ENCODE data around the gene NIF3L1.

NIF3L1 gene

GRCh38 chr2:200856806-200857205 lies 32.4 kb upstream of the NIF3L1 start:
- H3K27me3 ChIP-seq (ENCODE audit: low read depth, low read length) = no peaks in the 10 kb centered on the region

GRCh38 chr2:200860092-200860795 lies 28.9 kb upstream of the NIF3L1 start:
- Histone ChIP-seq H3K36me3 (ENCODE audit: control insufficient read depth in 1 of 2, insufficient read depth in 2 of 2, low read length in 2 of 2) (peaks cover 39 to 64% of the 10 kb centered on the region in 2 donors), H3K9me3 (ENCODE audit: control insufficient read depth in 1 of 2, low read length in 2 of 2) (no peaks in the 10 kb centered on the region), H3K4me3 (ENCODE audit: low read depth in 1 of 2, low read length in 2 of 2) (peak overlapping the region; percentile 87 to 99), H3K27ac (ENCODE audit: low read length) (peak overlapping the region; percentile 52), H3K4me1 (ENCODE audit: control insufficient read depth in 1 of 2, insufficient read depth in 2 of 2, low read length in 2 of 2) (peaks cover 9 to 48% of the 10 kb centered on the region in 2 donors), H3K27me3 (ENCODE audit: low read depth, low read length) (no peaks in the 10 kb centered on the region)

More at GRCh38 chr2:200856806-200857205, 32.4 kb upstream of the NIF3L1 start:
- no peaks in the 10 kb centered on the region for H3K9me3 ChIP-seq (ENCODE audit: control insufficient read depth in 1 of 2, low read length in 2 of 2)
- H3K36me3 ChIP-seq (ENCODE audit: control insufficient read depth in 1 of 2, insufficient read depth in 2 of 2, low read length in 2 of 2) = peaks cover 68 to 88% of the 10 kb centered on the region in 2 donors
- H3K4me3 ChIP-seq (ENCODE audit: low read depth in 1 of 2, low read length in 2 of 2) = no peak overlapping the region
- H3K4me1 ChIP-seq (ENCODE audit: control insufficient read depth in 1 of 2, insufficient read depth in 2 of 2, low read length in 2 of 2) = peaks cover 9 to 46% of the 10 kb centered on the region in 2 donors
- no peak overlapping the region for H3K27ac ChIP-seq (ENCODE audit: low read length)

GRCh38 chr2:200861617-200862155 lies 27.5 kb upstream of the NIF3L1 start:
- no peaks in the 10 kb centered on the region for H3K27me3 ChIP-seq (ENCODE audit: low read depth, low read length)
- H3K36me3 ChIP-seq (ENCODE audit: control insufficient read depth in 1 of 2, insufficient read depth in 2 of 2, low read length in 2 of 2) = peaks cover 35 to 49% of the 10 kb centered on the region in 2 donors
- H3K4me3 ChIP-seq (ENCODE audit: low read depth in 1 of 2, low read length in 2 of 2) = peak overlapping the region; percentile 87 to 99
- H3K9me3 ChIP-seq (ENCODE audit: control insufficient read depth in 1 of 2, low read length in 2 of 2) = no peaks in the 10 kb centered on the region
- peak overlapping the region; percentile 52 for H3K27ac ChIP-seq (ENCODE audit: low read length)
- H3K4me1 ChIP-seq (ENCODE audit: control insufficient read depth in 1 of 2, insufficient read depth in 2 of 2, low read length in 2 of 2) = peaks cover 9 to 49% of the 10 kb centered on the region in 2 donors

- H3K27ac ChIP-seq (ENCODE audit: low read length) = peak overlapping the region; percentile 100
- H3K4me3 ChIP-seq (ENCODE audit: low read depth in 1 of 2, low read length in 2 of 2) = peak overlapping the region; percentile 87 to 99
- peaks cover 9 to 44% of the 10 kb centered on the region in 2 donors for H3K4me1 ChIP-seq (ENCODE audit: control insufficient read depth in 1 of 2, insufficient read depth in 2 of 2, low read length in 2 of 2)
- H3K36me3 ChIP-seq (ENCODE audit: control insufficient read depth in 1 of 2, insufficient read depth in 2 of 2, low read length in 2 of 2) = peaks cover 28 to 41% of the 10 kb centered on the region in 2 donors
- no peaks in the 10 kb centered on the region for H3K9me3 ChIP-seq (ENCODE audit: control insufficient read depth in 1 of 2, low read length in 2 of 2)
- no peaks in the 10 kb centered on the region for H3K27me3 ChIP-seq (ENCODE audit: low read depth, low read length)
These were observed 26.6 kb upstream of the NIF3L1 start for GRCh38 chr2:200862532-200863000.

- H3K9me3 ChIP-seq (ENCODE audit: control insufficient read depth in 1 of 2, low read length in 2 of 2) = no peaks in the 10 kb centered on the region
These were observed 25.4 kb upstream of the NIF3L1 start for GRCh38 chr2:200863782-200864175.

GRCh38 chr2:200864176-200865034 lies 24.8 kb upstream of the NIF3L1 start, which contains the start of gene CLK1:
TSS of gene CLK1 (minus strand) at chr2:200864658. CDS start at chr2:200861862, 2,796 bp downstream.
- Histone ChIP-seq H3K36me3 (ENCODE audit: control insufficient read depth in 1 of 2, insufficient read depth in 2 of 2, low read length in 2 of 2) (peaks cover 9 to 22% of the 10 kb centered on the region in 2 donors), H3K4me3 (ENCODE audit: low read depth in 1 of 2, low read length in 2 of 2) (peak within 1 kb of the TSS; percentile 87 to 99), H3K27ac (ENCODE audit: low read length) (peak within 1 kb of the TSS; percentile 100), H3K4me1 (ENCODE audit: control insufficient read depth in 1 of 2, insufficient read depth in 2 of 2, low read length in 2 of 2) (peaks cover 5 to 27% of the 10 kb centered on the region in 2 donors), H3K9me3 (ENCODE audit: control insufficient read depth in 1 of 2, low read length in 2 of 2) (no peaks in the 10 kb centered on the region), H3K27me3 (ENCODE audit: low read depth, low read length) (no peaks in the 10 kb centered on the region)

More at GRCh38 chr2:200863782-200864175, 25.4 kb upstream of the NIF3L1 start:
- Histone ChIP-seq H3K36me3 (ENCODE audit: control insufficient read depth in 1 of 2, insufficient read depth in 2 of 2, low read length in 2 of 2) (peaks cover 16 to 29% of the 10 kb centered on the region in 2 donors), H3K27ac (ENCODE audit: low read length) (peak overlapping the region; percentile 100), H3K4me3 (ENCODE audit: low read depth in 1 of 2, low read length in 2 of 2) (peak overlapping the region; percentile 87 to 99), H3K4me1 (ENCODE audit: control insufficient read depth in 1 of 2, insufficient read depth in 2 of 2, low read length in 2 of 2) (peaks cover 9 to 33% of the 10 kb centered on the region in 2 donors), H3K27me3 (ENCODE audit: low read depth, low read length) (no peaks in the 10 kb centered on the region)

- peaks cover 3 to 20% of the 10 kb centered on the region in 2 donors for H3K36me3 ChIP-seq (ENCODE audit: control insufficient read depth in 1 of 2, insufficient read depth in 2 of 2, low read length in 2 of 2)
- H3K27me3 ChIP-seq (ENCODE audit: low read depth, low read length) = no peaks in the 10 kb centered on the region
- H3K27ac ChIP-seq (ENCODE audit: low read length) = no peak overlapping the region
- H3K9me3 ChIP-seq (ENCODE audit: control insufficient read depth in 1 of 2, low read length in 2 of 2) = no peaks in the 10 kb centered on the region
- H3K4me3 ChIP-seq (ENCODE audit: low read depth in 1 of 2, low read length in 2 of 2) = no peak overlapping the region
- H3K4me1 ChIP-seq (ENCODE audit: control insufficient read depth in 1 of 2, insufficient read depth in 2 of 2, low read length in 2 of 2) = peaks cover 0 to 3% of the 10 kb centered on the region in 2 donors
These were observed 20.2 kb upstream of the NIF3L1 start for GRCh38 chr2:200869014-200869413.

- H3K9me3 ChIP-seq (ENCODE audit: control insufficient read depth in 1 of 2, low read length in 2 of 2) = no peaks in the 10 kb centered on the region
These were observed 18.0 kb upstream of the NIF3L1 start for GRCh38 chr2:200871151-200871550.

GRCh38 chr2:200873560-200873959 lies 15.6 kb upstream of the NIF3L1 start:
- Histone ChIP-seq H3K9me3 (ENCODE audit: control insufficient read depth in 1 of 2, low read length in 2 of 2) (no peaks in the 10 kb centered on the region), H3K4me3 (ENCODE audit: low read depth in 1 of 2, low read length in 2 of 2) (no peak overlapping the region), H3K27ac (ENCODE audit: low read length) (no peak overlapping the region), H3K4me1 (ENCODE audit: control insufficient read depth in 1 of 2, insufficient read depth in 2 of 2, low read length in 2 of 2) (no peaks in the 10 kb centered on the region), H3K36me3 (ENCODE audit: control insufficient read depth in 1 of 2, insufficient read depth in 2 of 2, low read length in 2 of 2) (peaks cover 10 to 46% of the 10 kb centered on the region in 2 donors), H3K27me3 (ENCODE audit: low read depth, low read length) (no peaks in the 10 kb centered on the region)

More at GRCh38 chr2:200871151-200871550, 18.0 kb upstream of the NIF3L1 start:
- no peak overlapping the region for H3K27ac ChIP-seq (ENCODE audit: low read length)
- H3K36me3 ChIP-seq (ENCODE audit: control insufficient read depth in 1 of 2, insufficient read depth in 2 of 2, low read length in 2 of 2) = peaks cover 3 to 32% of the 10 kb centered on the region in 2 donors
- no peak overlapping the region for H3K4me3 ChIP-seq (ENCODE audit: low read depth in 1 of 2, low read length in 2 of 2)
- H3K27me3 ChIP-seq (ENCODE audit: low read depth, low read length) = no peaks in the 10 kb centered on the region
- H3K4me1 ChIP-seq (ENCODE audit: control insufficient read depth in 1 of 2, insufficient read depth in 2 of 2, low read length in 2 of 2) = no peaks in the 10 kb centered on the region

- Histone ChIP-seq H3K4me3 (ENCODE audit: low read depth in 1 of 2, low read length in 2 of 2) (no peak overlapping the region), H3K27me3 (ENCODE audit: low read depth, low read length) (no peaks in the 10 kb centered on the region), H3K9me3 (ENCODE audit: control insufficient read depth in 1 of 2, low read length in 2 of 2) (no peaks in the 10 kb centered on the region), H3K36me3 (ENCODE audit: control insufficient read depth in 1 of 2, insufficient read depth in 2 of 2, low read length in 2 of 2) (peaks cover 32 to 65% of the 10 kb centered on the region in 2 donors), H3K4me1 (ENCODE audit: control insufficient read depth in 1 of 2, insufficient read depth in 2 of 2, low read length in 2 of 2) (no peaks in the 10 kb centered on the region), H3K27ac (ENCODE audit: low read length) (no peak overlapping the region)
These were observed 11.7 kb upstream of the NIF3L1 start for GRCh38 chr2:200877443-200877842.
